Glomerular endothelial cell (primary cell): Measurements from ENCODE around the gene COG5. TPM values are rescaled to one million over a fixed set of nuclear protein-coding genes. Genes with fewer than 3 reads are reported as not detected.
"Not testable (repeated sequence)": the region's sequence is repeated elsewhere in the genome, so short reads cannot be mapped to it uniquely, and the experiment has no call there.

Experiments used
- DNase-seq: peaks from one replicate; pipeline ENCODE4 v3.0.0-alpha.2; 2011; ENCODE audit warnings: low read depth, low spot score; ENCODE audit errors: extremely low read depth
- total RNA-seq: library from RNA; depleted of rRNA; stranded (reverse); fragments of >200 nt; gene quantifications from 2 replicates; pipeline ENCODE4 v1.2.3, GENCODE V29; 2015

COG5 gene
- total RNA-seq, 1 donor from 2014 or later: 45.3 TPM

- no peak for DNase-seq
These were observed 272.3 kb downstream of the COG5 start for GRCh38 chr7:107291434-107291833.

GRCh38 chr7:107286751-107287621, 276.7 kb downstream of the COG5 start:
- DNase-seq: no peak

- no peak for DNase-seq
These were observed 278.7 kb downstream of the COG5 start for GRCh38 chr7:107284911-107285479.

DNA sequence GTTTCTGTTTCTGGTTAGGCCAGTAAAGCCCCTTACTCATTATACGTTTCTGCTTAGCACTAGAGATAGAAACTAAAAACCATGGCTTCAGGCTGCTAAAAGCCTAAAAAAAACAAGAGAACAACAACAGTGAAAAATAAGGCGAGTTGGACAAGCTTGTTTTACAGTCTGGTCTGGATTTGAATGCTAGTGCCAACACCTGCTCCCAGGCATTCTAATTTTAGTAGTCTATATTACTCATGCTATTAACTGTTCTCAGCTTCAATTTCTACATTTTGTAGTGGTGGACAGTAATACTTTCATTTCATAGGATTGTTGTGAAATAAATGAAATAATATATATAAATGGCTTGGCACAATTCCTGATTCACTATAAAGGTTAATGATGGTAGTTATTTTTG, 286.4 kb downstream of the COG5 start:
- DNase-seq: no peak

- DNase-seq: no peak
These were observed 287.4 kb downstream of the COG5 start for GRCh38 chr7:107276220-107276827.

DNA sequence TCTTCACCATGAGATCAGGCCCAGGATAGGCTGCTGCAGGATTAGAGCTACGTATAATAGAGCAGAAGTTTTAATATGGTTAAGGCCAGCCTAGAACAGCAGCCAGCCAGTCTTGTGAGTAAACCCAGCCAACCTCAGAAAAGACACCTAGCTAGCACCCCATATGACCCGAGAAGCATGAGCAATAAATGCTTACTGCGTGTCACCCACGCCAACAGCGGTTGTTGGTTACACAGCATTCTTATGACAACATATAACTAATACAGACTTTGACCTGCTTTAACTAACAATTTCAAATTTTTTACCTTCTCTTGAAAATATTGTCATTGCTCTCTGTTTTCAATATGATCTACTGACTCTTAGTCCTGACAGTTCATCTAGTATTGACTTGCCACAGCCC, 289.2 kb downstream of the COG5 start:
- no peak for DNase-seq

- DNase-seq: no peak
These were observed 293.9 kb downstream of the COG5 start for GRCh38 chr7:107269790-107270189.

- DNase-seq: no peak
These were observed 295.1 kb downstream of the COG5 start for GRCh38 chr7:107268594-107268993.

DNA sequence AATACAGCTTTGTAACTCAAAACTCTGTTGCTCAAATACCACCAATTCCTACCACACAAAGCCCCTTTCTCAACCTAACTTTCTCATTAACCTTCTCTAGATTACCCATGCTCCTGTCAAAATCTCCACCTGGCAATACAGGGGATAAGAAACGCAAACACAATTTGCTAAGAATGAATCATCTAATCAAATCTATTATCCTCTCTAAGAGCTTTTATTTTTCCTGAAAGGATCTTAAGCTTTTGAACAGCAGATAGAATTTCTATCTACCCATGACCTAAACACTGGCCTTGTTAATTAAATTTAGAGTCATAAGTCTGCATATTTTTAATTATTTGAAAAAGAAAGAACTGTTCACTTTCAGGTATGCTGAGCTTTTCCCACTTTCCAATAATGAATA, 296.6 kb downstream of the COG5 start:
- no peak for DNase-seq

GRCh38 chr7:107264723-107265122, 299.0 kb downstream of the COG5 start:
- no peak for DNase-seq

GRCh38 chr7:107262857-107263256, 300.9 kb downstream of the COG5 start:
- DNase-seq: no peak

DNA sequence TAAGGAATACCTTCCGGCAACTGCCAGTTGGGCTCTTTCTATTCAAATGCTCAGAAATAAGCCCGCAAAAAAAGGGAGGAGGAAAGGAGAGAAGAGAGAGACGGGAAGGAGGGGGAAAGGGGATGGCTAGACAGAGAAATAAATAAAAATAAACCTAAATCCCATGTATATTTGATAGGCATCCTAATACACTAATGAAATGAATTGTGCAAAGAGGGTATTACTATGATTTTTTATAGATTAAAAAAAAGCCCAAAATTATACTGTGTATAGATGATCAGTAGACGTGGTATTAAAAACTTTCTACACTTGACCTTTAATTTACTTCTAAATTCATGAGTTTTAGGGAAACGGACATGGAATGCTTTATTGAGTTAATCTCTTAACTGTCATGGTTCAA, 305.0 kb downstream of the COG5 start:
- DNase-seq: no peak

DNA sequence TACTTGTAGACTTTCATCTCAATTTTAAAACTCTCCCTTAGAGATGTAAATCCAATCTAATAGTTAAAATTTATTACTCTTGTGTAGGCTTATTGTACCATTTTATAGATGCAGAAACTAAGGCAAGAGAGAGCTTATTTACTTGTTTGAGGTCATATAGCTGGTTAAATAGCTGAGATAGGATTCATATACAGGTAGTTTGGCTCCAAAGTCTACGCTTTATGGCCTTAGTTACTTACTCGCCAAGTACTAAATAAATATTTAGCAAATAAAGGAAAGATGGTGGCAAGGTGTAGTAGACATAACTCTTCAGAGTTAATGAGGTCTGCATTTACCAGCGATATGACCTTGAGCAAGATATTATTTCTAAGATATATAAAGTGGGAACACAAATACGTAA, 308.1 kb downstream of the COG5 start:
- no peak for DNase-seq

GRCh38 chr7:107254398-107254985, 309.2 kb downstream of the COG5 start:
- no peak for DNase-seq

GRCh38 chr7:107253599-107253998, 310.1 kb downstream of the COG5 start:
- DNase-seq: no peak

DNA sequence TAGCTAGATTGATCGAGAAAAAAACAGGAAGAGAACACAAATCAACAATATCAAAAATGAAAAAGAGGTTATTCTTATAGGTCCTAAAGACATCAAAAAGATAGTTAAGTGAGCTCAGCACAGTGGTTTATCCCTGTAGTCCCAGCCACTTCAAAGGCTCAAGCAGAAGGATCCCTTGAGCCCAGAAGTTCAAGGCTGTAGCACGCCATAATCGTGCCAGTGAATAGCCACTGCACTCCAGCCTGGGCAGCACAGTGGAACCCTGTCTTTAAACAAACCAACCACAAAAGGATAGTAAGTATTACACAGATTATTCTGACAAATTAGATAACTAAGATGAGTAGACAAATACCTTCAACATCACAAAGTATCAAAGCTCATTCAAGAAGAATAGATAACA, 311.8 kb downstream of the COG5 start:
- no peak for DNase-seq

DNA sequence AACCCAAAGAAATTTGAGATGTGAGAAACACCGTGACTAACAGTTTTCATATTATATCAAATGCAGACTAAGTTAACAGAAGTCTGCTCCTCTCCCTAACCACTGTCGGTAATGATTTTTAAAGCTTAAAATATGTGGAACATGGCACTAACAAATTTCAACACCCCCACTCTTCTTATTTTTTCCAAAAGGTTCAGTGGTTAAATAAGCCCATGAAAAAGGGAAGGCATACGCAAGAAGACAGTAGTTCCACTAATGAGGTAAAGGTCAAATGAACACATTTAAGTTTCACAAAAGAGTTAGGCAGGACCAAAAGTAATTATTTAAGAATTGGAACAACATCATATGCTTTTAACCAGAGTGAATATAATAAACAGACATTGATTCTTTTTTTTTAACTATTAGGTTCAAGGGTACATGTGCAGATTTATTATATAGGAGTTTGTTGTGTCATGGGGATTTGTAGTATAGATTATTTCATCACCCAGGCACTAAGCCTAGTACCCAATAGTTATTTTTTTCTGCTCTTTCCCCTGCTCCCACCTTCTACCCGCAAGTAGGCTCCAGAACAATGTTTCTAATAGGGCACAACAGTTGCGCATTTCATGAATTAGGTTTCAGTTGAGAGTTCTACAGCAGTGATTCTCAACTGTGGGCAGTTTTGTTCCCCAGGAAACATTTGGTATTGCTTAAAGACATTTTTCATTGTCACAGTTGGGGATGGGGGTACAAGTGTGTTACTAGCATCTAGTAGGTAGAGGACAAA, 315.0 kb downstream of the COG5 start:
- no peak for DNase-seq

DNA sequence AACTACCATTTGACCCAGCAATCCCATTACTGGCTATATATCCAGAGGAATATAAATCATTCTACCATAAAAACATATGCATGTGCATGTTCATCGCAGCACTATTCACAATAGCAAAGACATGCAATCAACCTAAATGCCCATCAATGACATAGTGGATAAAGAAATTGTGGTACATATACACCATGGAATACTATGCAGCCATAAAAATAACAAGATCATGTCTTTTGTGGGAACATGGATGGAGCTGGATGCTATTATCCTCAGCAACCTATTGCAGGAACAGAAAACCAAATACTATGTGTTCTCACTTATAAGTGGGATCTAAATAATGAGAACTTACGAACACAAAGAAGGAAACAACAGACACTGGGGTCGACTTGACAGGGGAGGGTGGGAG, 316.9 kb downstream of the COG5 start:
- DNase-seq: not testable (repeated sequence)

DNA sequence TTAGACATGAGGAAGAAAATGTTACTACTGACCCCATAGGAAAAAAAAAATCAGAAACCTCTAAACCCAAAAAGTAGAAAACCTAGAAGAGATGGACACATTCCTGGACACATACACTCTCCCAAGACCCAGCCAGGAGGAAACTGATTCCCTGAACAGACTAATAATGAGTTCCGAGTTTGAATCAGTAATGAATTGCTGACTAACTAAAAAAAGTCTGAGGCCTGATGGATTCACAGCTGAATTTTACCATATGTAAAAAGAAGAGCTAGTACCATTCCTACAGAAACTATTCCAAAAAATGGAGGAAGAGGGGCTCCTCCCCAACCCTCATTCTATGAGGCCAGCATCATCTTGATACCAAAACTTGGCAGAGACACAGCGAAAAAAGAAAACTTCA, 319.1 kb downstream of the COG5 start:
- DNase-seq: no peak

- no peak for DNase-seq
These were observed 321.5 kb downstream of the COG5 start for GRCh38 chr7:107242267-107242666.

- DNase-seq: no peak
These were observed 326.3 kb downstream of the COG5 start for GRCh38 chr7:107237451-107237850.
